Lower leg skin (tissue), 3 donors: ENCODE data around the gene ZP1.

Source experiments
- CTCF ChIP-seq, 3 donors: fragments of 450-650 bp; IDR thresholded peaks; one replicate each; pipeline ENCODE4 v1.5.1; 2016; ENCODE audit warnings: antibody characterized with exemption in 3 of 3, mild to moderate bottlenecking in 3 of 3, moderate library complexity in 2 of 3
- POLR2A ChIP-seq, 2 donors: fragments of 450-650 bp; IDR thresholded peaks; one replicate each; pipeline ENCODE4 v1.6.1; 2016 to 2017; ENCODE audit warnings: antibody characterized with exemption in 2 of 2, mild to moderate bottlenecking in 1 of 2, moderate library complexity in 1 of 2

GRCh38 chr11:60870276-60870675 is 2.9 kb downstream of the ZP1 start:
- no peak for TF ChIP-seq CTCF (IDR thresholded peaks at IDR 0.05)
- no peak for TF ChIP-seq POLR2A (IDR thresholded peaks at IDR 0.05)
